Keratinocyte (primary cell): ENCODE measurements around the gene SLC16A9.
"Not testable (repeated sequence)": the region's sequence is repeated elsewhere in the genome, so short reads cannot be mapped to it uniquely, and the experiment has no call there.

Experiments
- CTCF ChIP-seq, 3 experiments: IDR thresholded peaks in 1 of 3; conservative IDR thresholded peaks in 1 of 3; optimal IDR thresholded peaks in 1 of 3; 2 replicates in 2 of 3; 3 replicates in 1 of 3; pipeline versions ENCODE3 to v1.5.1; 2011; ENCODE audit warnings: low read length in 3 of 3, mild to moderate bottlenecking in 3 of 3, moderate library complexity in 2 of 3, control low read depth in 1 of 3, inconsistent platforms in 1 of 3; ENCODE audit not compliant: insufficient read depth in 2 of 3; ENCODE audit errors: extremely low read depth in 1 of 3
- EZH2 ChIP-seq: IDR thresholded peaks from one replicate; pipeline ENCODE4 v1.6.1; 2012; ENCODE audit warnings: inconsistent platforms, mild to moderate bottlenecking, low read length, moderate library complexity

- TF ChIP-seq CTCF (optimal IDR thresholded peaks at IDR 0.05 in 1 of 3, IDR thresholded peaks at IDR 0.05 in 1 of 3, conservative IDR thresholded peaks at IDR 0.05 in 1 of 3; ENCODE audit: extremely low read depth in 1 of 3, insufficient read depth in 2 of 3, low read length in 3 of 3); EZH2: not testable (repeated sequence)
These were observed 23.2 kb upstream of the SLC16A9 start for GRCh38 chr10:59732849-59733248.
